HEK293 (cell line): Measurements from ENCODE around the gene PPP6C.

Experiments
- YY2 ChIP-seq: fragments of 450-650 bp; formaldehyde crosslinking; IDR thresholded peaks from 2 replicates; pipeline ENCODE4 v1.5.1; 2016; ENCODE audit warnings: missing biosample characterization, missing genetic modification characterization
- ZNF138 ChIP-seq: fragments of 450-650 bp; formaldehyde crosslinking; IDR thresholded peaks from 2 replicates; pipeline ENCODE4 v1.5.1; 2016; ENCODE audit warnings: missing biosample characterization, missing genetic modification characterization, borderline replicate concordance
- ZNF202 ChIP-seq: fragments of 450-650 bp; formaldehyde crosslinking; IDR thresholded peaks from 2 replicates; pipeline ENCODE4 v1.5.1; 2016; ENCODE audit warnings: missing biosample characterization, missing genetic modification characterization, borderline replicate concordance
- ZNF660 ChIP-seq: fragments of 450-650 bp; IDR thresholded peaks from 2 replicates; pipeline ENCODE4 v1.5.1; 2018; ENCODE audit warnings: missing biosample characterization, mild to moderate bottlenecking, missing genetic modification characterization
- TF ChIP-seq, protein P1 (sequence below): fragments of 450-650 bp; formaldehyde crosslinking; IDR thresholded peaks from 2 replicates; pipeline ENCODE4 v1.5.1; 2016; ENCODE audit warnings: missing biosample characterization, missing genetic modification characterization
- TF ChIP-seq, protein P2 (sequence below): fragments of 450-650 bp; formaldehyde crosslinking; IDR thresholded peaks from 2 replicates; pipeline ENCODE4 v1.5.1; 2016; ENCODE audit warnings: missing biosample characterization, missing genetic modification characterization

DNA sequence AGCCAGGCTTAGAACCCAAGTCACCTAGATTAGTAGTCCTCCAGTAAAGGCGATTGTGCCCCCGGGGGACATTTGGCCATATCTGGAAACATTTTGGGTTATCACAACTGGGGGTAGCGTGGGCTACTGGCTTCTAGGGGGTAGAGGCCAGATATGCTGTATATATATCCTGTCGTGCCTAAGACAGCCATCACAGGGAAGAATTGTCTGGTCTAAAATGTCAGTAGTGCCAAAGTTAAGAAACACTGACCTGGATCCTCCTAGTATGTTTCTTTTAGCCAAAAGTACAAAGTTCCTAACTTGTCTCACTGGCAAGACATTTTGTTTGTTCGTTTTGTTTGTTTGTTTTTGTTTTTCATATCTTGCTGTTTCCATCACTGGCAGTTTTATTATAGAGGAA, 24.6 kb upstream of the PPP6C start:
- TF ChIP-seq YY2, result no peak
- TF ChIP-seq, protein P1, sequence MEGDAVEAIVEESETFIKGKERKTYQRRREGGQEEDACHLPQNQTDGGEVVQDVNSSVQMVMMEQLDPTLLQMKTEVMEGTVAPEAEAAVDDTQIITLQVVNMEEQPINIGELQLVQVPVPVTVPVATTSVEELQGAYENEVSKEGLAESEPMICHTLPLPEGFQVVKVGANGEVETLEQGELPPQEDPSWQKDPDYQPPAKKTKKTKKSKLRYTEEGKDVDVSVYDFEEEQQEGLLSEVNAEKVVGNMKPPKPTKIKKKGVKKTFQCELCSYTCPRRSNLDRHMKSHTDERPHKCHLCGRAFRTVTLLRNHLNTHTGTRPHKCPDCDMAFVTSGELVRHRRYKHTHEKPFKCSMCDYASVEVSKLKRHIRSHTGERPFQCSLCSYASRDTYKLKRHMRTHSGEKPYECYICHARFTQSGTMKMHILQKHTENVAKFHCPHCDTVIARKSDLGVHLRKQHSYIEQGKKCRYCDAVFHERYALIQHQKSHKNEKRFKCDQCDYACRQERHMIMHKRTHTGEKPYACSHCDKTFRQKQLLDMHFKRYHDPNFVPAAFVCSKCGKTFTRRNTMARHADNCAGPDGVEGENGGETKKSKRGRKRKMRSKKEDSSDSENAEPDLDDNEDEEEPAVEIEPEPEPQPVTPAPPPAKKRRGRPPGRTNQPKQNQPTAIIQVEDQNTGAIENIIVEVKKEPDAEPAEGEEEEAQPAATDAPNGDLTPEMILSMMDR, result no peak
- TF ChIP-seq, protein P2, sequence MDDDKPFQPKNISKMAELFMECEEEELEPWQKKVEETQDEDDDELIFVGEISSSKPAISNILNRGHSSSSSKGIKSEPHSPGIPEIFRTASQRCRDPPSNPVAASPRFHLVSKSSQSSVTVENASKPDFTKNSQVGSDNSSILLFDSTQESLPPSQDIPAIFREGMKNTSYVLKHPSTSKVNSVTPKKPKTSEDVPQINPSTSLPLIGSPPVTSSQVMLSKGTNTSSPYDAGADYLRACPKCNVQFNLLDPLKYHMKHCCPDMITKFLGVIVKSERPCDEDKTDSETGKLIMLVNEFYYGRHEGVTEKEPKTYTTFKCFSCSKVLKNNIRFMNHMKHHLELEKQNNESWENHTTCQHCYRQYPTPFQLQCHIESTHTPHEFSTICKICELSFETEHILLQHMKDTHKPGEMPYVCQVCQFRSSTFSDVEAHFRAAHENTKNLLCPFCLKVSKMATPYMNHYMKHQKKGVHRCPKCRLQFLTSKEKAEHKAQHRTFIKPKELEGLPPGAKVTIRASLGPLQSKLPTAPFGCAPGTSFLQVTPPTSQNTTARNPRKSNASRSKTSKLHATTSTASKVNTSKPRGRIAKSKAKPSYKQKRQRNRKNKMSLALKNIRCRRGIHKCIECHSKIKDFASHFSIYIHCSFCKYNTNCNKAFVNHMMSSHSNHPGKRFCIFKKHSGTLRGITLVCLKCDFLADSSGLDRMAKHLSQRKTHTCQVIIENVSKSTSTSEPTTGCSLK (tag by site-specific recombination), result no peak
- no peak for TF ChIP-seq ZNF202 (tag by site-specific recombination)
- no peak for TF ChIP-seq ZNF138 (tag by site-specific recombination)
- TF ChIP-seq ZNF660, result no peak
